ENCODE measurements around the gene DOHH.

The DOHH gene

DNA sequence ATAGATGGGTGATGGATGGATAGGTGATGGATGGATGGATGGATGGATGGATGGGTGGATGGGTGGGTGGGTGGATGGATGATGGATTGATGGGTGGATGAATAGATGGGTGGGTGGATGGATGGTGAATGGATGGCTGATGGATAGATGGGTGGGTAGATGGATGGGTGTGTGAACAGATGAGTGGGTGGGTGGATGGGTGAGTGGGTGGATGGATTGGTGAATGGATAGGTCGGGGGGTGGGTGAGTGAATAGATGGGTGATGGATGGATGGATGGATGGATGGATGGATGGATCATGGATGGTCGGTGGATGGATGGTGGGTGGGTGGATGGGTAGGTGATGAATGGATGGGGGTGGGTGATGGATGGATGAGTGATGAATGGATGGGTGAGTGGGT lies 23.6 kb downstream of the DOHH start:
- no peak for DNase-seq

DNA sequence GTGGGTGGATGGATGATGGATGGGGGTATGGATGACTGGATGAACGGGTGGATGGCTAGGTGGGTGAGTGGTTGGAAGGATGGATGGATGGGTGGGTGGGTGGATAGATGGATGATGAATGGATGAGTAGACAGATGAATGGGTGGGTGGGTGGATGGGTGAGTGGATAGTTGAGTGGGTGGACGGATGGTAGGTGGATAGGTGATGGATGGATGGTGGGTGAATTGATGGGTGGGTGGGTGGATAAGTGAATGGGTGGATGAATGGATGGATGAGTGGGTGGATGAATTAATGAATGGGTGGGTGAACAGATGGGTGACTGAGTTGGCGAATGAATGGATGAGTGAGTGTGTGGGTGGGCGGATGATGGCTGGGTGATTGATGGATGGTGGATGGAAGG lies 25.0 kb downstream of the DOHH start:
- DNase-seq, result no peak

- DNase-seq, result no peak
Measured at GRCh38 chr19:3474614-3475013, 25.9 kb downstream of the DOHH start.

DNA sequence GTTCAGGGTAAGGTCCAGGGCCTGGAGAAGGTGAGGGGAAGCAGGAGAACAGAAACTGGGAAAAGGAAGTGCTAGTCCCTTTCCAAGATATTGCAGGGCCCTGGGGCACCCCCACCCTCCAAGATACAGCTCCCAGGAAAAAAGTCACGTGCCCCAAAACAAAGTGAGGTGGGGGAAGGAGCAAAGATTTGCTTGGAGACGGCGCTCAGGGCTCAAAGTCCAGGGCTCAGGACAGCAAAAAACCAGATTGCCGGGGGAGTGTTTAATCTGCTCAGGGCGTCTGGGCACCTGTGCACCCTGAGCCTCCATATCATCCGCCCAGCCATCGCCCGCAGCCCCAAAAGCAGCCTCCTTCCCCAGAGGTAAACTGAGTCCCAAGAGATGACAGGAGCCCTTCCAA lies 26.5 kb downstream of the DOHH start:
- DNase-seq, result no peak

DNA sequence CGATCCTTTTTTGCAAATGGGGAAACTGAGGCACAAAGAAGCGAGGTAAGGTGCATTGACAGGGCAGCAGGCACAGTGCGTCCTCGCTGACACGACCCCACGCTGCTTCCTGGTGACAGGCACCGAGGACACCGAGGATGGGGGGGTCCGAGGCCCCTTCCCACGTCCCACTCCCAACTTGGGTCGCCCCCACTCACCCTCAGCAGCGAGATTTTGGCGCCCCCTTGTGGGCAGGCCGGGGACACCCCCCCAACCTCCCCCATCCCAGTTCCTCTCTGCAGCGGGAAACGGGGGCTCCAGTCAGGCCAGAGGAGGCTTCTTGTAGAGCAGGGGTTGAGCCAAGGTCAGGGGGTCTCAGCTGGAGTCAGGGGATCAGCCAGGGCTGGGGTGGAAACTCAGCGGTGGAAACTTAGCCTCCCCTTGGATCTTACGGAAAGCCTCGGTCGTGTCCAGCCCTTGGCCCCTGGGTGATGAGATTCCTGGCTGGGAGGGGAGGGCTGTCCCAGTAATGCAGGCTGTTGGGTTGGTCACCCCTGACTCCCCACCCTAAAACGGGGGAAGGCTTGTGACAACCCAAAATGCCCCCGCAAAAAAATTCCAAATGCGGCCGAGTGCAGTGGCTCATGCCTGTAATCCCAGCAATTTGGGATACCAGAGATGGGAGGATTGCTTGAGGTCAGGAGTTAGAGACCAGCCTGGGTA lies 28.4 kb downstream of the DOHH start:
- DNase-seq, result peak; percentile 48

DNA sequence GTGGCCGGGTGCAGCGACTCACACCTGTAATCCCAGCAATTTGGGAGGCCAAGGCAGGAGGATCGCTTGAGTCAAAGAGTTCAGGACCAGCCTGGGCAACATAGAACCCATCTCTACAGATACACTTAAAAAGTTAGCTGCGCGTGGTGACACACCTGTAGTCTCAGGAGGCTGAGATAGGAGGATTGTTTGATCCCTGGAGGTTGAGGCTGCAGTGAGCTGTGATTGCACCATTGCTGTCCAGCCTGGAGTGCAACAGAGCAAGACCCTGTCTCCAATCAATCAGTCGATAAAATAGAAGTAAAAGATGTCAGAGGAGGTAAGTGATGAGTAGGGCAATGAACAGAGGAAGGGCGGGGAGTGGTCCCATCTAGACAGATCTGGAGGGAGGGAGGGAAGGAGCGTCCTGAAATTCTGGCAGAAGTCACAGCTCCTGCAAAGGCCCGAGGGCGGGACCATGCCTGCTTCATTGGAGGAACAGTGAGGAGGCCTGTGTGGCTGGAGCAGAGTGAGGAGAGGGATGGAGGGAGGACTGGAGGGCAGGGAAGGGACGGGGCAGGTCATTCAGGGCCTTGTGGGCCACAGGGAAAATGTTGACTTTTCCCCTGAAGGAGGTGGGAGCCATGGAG lies 29.9 kb downstream of the DOHH start:
- no peak for DNase-seq

GRCh38 chr19:3469638-3470499 lies 30.6 kb downstream of the DOHH start:
- no peak for DNase-seq

DNA sequence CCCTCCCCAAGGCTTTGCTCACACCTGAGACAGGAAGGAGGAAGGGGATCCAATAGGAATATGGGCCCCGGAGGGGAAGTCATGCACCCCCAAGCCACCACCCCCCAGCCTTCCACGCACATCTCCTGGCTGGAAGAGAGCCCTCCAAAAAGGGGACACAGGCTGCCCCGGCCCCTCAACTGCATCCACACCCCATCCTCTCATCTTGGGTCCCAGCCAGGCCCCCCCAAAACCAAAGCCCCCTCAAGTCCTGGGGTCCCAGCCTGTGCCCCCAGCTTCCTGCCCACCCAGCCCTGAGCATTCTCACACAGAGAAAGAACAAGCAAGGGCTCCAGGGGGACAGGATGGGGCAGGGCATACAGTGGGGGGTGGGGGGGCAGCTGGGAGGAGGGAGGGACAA lies 32.3 kb downstream of the DOHH start:
- no peak for DNase-seq

DNA sequence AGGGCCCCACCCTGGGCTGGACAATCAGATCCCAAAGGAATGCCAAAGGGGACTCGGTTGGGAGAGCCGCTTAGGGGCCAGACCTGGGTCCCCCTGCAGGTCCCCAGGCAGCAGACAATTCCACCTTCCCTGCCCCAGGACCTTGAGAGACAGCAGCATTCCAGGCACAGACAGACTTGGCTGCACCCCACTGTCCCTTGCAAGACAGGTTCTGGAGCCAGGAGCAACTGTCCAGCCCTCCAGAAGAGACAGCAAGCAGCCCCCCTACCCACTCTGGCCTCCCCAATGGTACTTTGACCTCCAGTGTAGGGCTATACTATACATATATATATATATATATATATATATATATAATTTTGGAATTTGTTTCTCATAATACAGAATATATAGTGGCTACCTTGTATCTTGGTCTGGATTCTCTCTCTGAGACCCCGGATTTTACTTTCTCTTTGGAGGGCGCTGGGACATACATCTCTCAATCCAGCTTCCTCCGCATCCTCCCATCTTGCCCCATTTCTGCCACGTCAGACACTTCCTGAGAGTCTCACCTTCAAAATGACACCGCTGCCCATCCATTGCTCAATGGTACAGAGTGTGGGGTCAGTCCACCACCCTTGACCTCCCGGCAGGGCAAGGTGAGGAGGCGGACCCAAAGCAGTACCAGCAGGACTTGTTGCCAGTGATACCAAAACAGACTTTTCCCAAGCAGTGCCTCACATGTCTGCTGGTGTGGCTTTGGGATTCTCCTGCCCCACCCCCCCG lies 32.9 kb downstream of the DOHH start:
- DNase-seq, result peak; percentile 26

GRCh38 chr19:3466635-3467034 lies 33.8 kb downstream of the DOHH start:
- DNase-seq, result no peak

DNA sequence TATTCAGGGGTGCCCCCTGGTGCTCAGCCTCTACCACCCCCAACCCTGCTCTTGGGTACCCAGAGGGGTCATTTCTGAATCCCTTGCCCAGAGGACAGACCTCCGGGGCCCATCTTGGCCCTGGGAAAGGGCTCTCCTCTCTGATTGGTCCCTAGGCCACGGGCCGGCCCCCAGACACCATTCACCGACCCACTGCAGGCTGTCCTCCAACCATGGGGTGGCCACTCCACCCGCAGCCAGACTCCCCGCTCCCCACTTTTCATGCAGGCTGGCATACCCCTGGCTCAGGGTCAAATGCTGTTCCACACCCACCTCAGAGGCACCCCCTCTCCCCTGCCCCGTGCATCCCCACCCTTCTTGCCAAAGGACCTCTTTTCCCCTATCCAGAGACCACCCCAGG lies 34.9 kb downstream of the DOHH start:
- no peak for DNase-seq

- peak; percentile 30 for DNase-seq
Measured at GRCh38 chr19:3464587-3465235, 35.8 kb downstream of the DOHH start.

- DNase-seq, result no peak
Measured at GRCh38 chr19:3463714-3464586, 36.5 kb downstream of the DOHH start.

- DNase-seq, result no peak
Measured at GRCh38 chr19:3462991-3463713, 37.3 kb downstream of the DOHH start.

GRCh38 chr19:3459965-3460582 lies 40.4 kb downstream of the DOHH start:
- DNase-seq, result no peak

GRCh38 chr19:3459089-3459881 lies 41.2 kb downstream of the DOHH start:
- DNase-seq, result peak; percentile 77

- no peak for DNase-seq
Measured at GRCh38 chr19:3458229-3459088, 42.0 kb downstream of the DOHH start.

DNA sequence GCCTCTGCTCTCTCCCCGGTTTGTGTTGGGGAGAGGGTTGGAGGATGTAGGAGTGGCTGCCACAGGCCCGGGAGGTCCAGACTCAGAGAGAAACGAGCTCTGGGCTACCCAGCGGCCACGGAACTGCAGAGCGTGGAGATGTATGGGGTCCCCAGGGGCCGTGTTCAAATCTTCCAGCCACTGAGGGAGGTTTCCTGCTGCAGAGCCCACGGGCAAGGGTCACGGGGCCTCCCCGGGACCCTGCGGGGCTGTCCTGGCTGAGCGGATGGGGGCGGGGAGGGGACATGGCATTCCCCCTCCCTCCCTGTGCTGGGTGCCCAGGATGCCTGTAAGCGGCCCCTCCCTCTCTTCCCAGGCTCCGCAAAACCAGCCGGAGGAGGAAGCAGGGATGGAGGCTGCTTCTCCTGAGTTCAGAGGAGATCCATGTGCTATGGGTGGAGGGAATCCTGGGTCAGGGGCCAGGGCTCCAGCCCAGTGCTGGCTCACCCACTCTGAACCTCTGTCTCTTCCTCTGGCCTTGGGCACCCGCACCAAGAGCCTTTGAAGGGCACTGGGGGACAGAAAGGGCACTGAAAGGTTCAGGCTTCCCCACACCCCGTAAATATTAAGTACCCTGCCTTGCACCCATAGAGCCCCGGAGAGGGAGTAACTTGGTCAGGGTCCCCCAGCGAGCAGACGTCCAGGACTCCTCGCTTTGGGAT lies 42.8 kb downstream of the DOHH start:
- DNase-seq, result no peak

Measured in hematopoietic multipotent progenitor cell treated with erythropoietin and hydrocortisone succinate and interleukin-3 and kit ligand, for 4 days (in vitro differentiated cells).